K562 (cell line): Measurements from ENCODE around the gene PNP. TPM values are rescaled to one million over a fixed set of nuclear protein-coding genes. Genes with fewer than 3 reads are reported as not detected.

Source experiments
- CREB1 ChIP-seq, 2 experiments: sonication (generic) in 1 of 2; formaldehyde crosslinking in 1 of 2; IDR thresholded peaks; 2 replicates each; pipeline versions ENCODE4 v1.6.1 to v1.8.0; 2012 to 2022; ENCODE audit warnings: inconsistent platforms in 1 of 2, mild to moderate bottlenecking in 1 of 2, missing genetic modification reagents in 1 of 2, moderate library complexity in 1 of 2
- DMBX1 ChIP-seq: fragments of 250-450 bp; sonication (Bioruptor Pico); IDR thresholded peaks from 2 replicates; pipeline ENCODE4 v1.8.0; 2022; ENCODE audit warnings: inconsistent platforms, mild to moderate bottlenecking, moderate library complexity, borderline replicate concordance
- DPF2 ChIP-seq: fragments of 450-650 bp; IDR thresholded peaks from 2 replicates; pipeline ENCODE4 v1.6.1; 2016
- ESRRB ChIP-seq: fragments of 250-450 bp; sonication (Bioruptor Pico); IDR thresholded peaks from 2 replicates; pipeline ENCODE4 v1.5.0; 2020; ENCODE audit warnings: mild to moderate bottlenecking, moderate library complexity, borderline replicate concordance
- ETS2 ChIP-seq: IDR thresholded peaks from 2 replicates; pipeline ENCODE4 v1.6.1; 2016; ENCODE audit warnings: borderline replicate concordance, missing genetic modification characterization, mild to moderate bottlenecking, moderate library complexity, missing compliant biosample characterization; ENCODE audit not compliant: poor library complexity, severe bottlenecking
- EZH2 ChIP-seq: IDR thresholded peaks from 2 replicates; pipeline ENCODE4 v1.6.1; 2012; ENCODE audit warnings: low read depth, mild to moderate bottlenecking, inconsistent platforms, low read length, borderline replicate concordance
- GTF2F1 ChIP-seq: IDR thresholded peaks from 2 replicates; pipeline ENCODE4 v1.6.1; 2011; ENCODE audit warnings: low read depth, low read length, improper control_type of control experiment
- NUFIP1 ChIP-seq: fragments of 450-650 bp; IDR thresholded peaks from 2 replicates; pipeline ENCODE4 v1.6.1; 2018; ENCODE audit not compliant: partially characterized antibody
- SRSF3 ChIP-seq: fragments of 200-400 bp; formaldehyde crosslinking; IDR thresholded peaks from 2 replicates; pipeline ENCODE4 v1.6.1; 2016; ENCODE audit warnings: mild to moderate bottlenecking, low read length, moderate library complexity; ENCODE audit not compliant: insufficient read depth
- ZBED1 ChIP-seq: IDR thresholded peaks from 2 replicates; pipeline ENCODE4 v1.6.1; 2014
- ZNF174 ChIP-seq: fragments of 250-450 bp; sonication (Bioruptor Pico); IDR thresholded peaks from 2 replicates; pipeline ENCODE4 v1.4.0; 2020; ENCODE audit warnings: mild to moderate bottlenecking
- ZNF436 ChIP-seq: fragments of 250-450, 450-650 bp; sonication (Bioruptor Pico); formaldehyde crosslinking; IDR thresholded peaks from 2 replicates; pipeline ENCODE4 v1.7.0; 2020; ENCODE audit warnings: mild to moderate bottlenecking
- polyA plus RNA-seq, 8 experiments: library from polyadenylated mRNA; depleted of rRNA in 4 of 8; stranded (reverse) in 5 of 8; unstranded in 3 of 8; fragments of >200 nt; fragmentation: Nextera tagmentation in 2 of 8; fragmentation: Illumina TruSeq in 1 of 8; extraction: Ambion mirVana in 2 of 8; extraction: Trizol in 1 of 8; gene quantifications; 2 replicates each; pipeline versions ENCODE4 v1.2.1 to v1.2.3, GENCODE V29; 2011 to 2014; ENCODE audit warnings: inconsistent platforms in 1 of 8, missing spikeins in 1 of 8
- total RNA-seq, 7 experiments: library from RNA; depleted of rRNA in 6 of 7; stranded (reverse); fragments of >200 nt in 6 of 7; fragmentation: Illumina TruSeq in 2 of 7; extraction: Trizol in 2 of 7; gene quantifications; 2 replicates each; pipeline versions ENCODE4 v1.2.1 to v1.2.3, GENCODE V29; 2011 to 2021; ENCODE audit warnings: low replicate concordance in 1 of 7
- TF ChIP-seq, protein P1 (sequence below): sonication (generic); formaldehyde crosslinking; IDR thresholded peaks from 2 replicates; pipeline ENCODE4 v1.8.1; 2023; ENCODE audit warnings: mild to moderate bottlenecking, missing genetic modification reagents
- TF ChIP-seq, protein P2 (sequence below), 2 experiments: fragments of 450-650 bp; IDR thresholded peaks; 2 replicates each; pipeline ENCODE4 v1.6.1; 2016
- TF ChIP-seq, protein P3 (sequence below): fragments of 250-450 bp; sonication (Bioruptor Pico); IDR thresholded peaks from 2 replicates; pipeline ENCODE4 v1.5.0; 2020; ENCODE audit warnings: mild to moderate bottlenecking, borderline replicate concordance
- TF ChIP-seq, protein P4 (sequence below): fragments of 450-650 bp; IDR thresholded peaks from 2 replicates; pipeline ENCODE4 v1.6.1; 2016; ENCODE audit warnings: missing biosample characterization, missing genetic modification characterization

PNP gene
- total and polyA plus RNA-seq, 9 of the 15 experiments (the other 6 are each of a cell fraction or from before 2014, with no cell fraction given): 92.5 to 288 (median 137) TPM

DNA sequence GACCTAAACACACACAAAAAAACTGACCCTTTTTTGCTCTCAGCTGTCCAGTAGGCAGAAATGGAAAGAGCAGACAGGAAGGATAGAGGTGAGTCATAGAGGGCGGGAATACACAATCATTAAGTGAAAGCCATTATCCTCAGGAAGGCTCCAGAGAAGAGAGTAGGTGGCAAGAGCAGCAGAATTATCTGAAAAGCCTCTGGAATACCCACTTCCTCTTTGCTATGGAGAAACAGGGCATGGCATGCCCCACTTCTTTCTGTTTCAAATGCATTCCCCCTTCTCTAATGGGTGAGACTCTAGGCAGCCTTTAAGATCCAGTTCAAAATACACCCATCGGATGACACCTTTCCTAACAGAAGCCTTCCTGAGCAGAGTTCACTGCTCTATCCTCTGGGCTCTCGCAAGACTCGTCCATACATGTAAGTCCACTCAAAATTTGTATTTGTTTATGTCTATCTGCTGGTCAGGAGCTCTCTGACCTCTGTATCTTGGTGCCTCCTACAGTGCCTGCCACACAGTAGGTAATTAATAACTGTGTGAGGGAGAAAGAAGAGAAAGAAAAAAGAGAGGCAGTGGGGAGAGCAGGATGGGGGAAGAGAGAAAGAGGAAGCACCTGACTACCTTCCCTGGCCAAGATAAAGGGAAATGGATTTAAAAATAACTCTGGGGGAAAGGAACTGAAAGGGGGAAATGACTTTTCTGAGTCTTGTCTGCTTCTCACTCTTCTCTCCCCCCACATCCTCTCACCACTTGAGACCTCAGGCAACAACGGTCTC is 41.8 kb upstream of the PNP start (continued):
- TF ChIP-seq, protein P1, sequence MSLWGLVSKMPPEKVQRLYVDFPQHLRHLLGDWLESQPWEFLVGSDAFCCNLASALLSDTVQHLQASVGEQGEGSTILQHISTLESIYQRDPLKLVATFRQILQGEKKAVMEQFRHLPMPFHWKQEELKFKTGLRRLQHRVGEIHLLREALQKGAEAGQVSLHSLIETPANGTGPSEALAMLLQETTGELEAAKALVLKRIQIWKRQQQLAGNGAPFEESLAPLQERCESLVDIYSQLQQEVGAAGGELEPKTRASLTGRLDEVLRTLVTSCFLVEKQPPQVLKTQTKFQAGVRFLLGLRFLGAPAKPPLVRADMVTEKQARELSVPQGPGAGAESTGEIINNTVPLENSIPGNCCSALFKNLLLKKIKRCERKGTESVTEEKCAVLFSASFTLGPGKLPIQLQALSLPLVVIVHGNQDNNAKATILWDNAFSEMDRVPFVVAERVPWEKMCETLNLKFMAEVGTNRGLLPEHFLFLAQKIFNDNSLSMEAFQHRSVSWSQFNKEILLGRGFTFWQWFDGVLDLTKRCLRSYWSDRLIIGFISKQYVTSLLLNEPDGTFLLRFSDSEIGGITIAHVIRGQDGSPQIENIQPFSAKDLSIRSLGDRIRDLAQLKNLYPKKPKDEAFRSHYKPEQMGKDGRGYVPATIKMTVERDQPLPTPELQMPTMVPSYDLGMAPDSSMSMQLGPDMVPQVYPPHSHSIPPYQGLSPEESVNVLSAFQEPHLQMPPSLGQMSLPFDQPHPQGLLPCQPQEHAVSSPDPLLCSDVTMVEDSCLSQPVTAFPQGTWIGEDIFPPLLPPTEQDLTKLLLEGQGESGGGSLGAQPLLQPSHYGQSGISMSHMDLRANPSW (CRISPR knock-in tag): no peak
- TF ChIP-seq ESRRB (no peak), ZNF436 (CRISPR knock-in tag) (no peak), NUFIP1 (no peak), DPF2 (peak; percentile 75; the same call in 1 of the 2 replicates), CREB1 (IDR thresholded peaks at IDR 0.05) (no peak), CREB1 (CRISPR knock-in tag; IDR thresholded peaks at IDR 0.05) (no peak), ZBED1 (no peak), ETS2 (tag) (no peak), EZH2 (no peak), ZNF174 (CRISPR knock-in tag) (no peak), SRSF3 (no peak), GTF2F1 (no peak), DMBX1 (CRISPR knock-in tag) (no peak)
- TF ChIP-seq, protein P2, sequence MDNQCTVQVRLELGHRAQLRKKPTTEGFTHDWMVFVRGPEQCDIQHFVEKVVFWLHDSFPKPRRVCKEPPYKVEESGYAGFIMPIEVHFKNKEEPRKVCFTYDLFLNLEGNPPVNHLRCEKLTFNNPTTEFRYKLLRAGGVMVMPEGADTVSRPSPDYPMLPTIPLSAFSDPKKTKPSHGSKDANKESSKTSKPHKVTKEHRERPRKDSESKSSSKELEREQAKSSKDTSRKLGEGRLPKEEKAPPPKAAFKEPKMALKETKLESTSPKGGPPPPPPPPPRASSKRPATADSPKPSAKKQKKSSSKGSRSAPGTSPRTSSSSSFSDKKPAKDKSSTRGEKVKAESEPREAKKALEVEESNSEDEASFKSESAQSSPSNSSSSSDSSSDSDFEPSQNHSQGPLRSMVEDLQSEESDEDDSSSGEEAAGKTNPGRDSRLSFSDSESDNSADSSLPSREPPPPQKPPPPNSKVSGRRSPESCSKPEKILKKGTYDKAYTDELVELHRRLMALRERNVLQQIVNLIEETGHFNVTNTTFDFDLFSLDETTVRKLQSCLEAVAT (IDR thresholded peaks at IDR 0.05): no peak
- TF ChIP-seq, protein P3, sequence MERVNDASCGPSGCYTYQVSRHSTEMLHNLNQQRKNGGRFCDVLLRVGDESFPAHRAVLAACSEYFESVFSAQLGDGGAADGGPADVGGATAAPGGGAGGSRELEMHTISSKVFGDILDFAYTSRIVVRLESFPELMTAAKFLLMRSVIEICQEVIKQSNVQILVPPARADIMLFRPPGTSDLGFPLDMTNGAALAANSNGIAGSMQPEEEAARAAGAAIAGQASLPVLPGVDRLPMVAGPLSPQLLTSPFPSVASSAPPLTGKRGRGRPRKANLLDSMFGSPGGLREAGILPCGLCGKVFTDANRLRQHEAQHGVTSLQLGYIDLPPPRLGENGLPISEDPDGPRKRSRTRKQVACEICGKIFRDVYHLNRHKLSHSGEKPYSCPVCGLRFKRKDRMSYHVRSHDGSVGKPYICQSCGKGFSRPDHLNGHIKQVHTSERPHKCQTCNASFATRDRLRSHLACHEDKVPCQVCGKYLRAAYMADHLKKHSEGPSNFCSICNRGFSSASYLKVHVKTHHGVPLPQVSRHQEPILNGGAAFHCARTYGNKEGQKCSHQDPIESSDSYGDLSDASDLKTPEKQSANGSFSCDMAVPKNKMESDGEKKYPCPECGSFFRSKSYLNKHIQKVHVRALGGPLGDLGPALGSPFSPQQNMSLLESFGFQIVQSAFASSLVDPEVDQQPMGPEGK: no peak
- TF ChIP-seq, protein P4, sequence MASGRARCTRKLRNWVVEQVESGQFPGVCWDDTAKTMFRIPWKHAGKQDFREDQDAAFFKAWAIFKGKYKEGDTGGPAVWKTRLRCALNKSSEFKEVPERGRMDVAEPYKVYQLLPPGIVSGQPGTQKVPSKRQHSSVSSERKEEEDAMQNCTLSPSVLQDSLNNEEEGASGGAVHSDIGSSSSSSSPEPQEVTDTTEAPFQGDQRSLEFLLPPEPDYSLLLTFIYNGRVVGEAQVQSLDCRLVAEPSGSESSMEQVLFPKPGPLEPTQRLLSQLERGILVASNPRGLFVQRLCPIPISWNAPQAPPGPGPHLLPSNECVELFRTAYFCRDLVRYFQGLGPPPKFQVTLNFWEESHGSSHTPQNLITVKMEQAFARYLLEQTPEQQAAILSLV (tag): no peak
